ENCODE results near the gene PKNOX2.
A peak's percentile ranks its signal among the peaks of the same experiment; 100 is the strongest.

Gene PKNOX2

GRCh38 chr11:125157953-125158680 is 6.4 kb upstream of the PKNOX2 start:
- TF ChIP-seq CTCF (IDR thresholded peaks at IDR 0.05; ENCODE audit: low read depth, low read length), result no peak
- no peak for DNase-seq (ENCODE audit: low read depth in 2 of 2)
- no peak overlapping the region for H3K4me3 ChIP-seq (replicated peaks in 1 of 2; ENCODE audit: low read depth in 2 of 2, low read length in 2 of 2)

GRCh38 chr11:125162743-125163142 is 1.8 kb upstream of the PKNOX2 start:
- no peak overlapping the region for H3K4me3 ChIP-seq (replicated peaks in 1 of 2; ENCODE audit: low read depth in 2 of 2, low read length in 2 of 2)
- no peak for DNase-seq (ENCODE audit: low read depth in 2 of 2)
- TF ChIP-seq CTCF (IDR thresholded peaks at IDR 0.05; ENCODE audit: low read depth, low read length), result no peak

- H3K4me3 ChIP-seq (replicated peaks in 1 of 2; ENCODE audit: low read depth in 2 of 2, low read length in 2 of 2), result no peak overlapping the region
- no peak for DNase-seq (ENCODE audit: low read depth in 2 of 2)
- TF ChIP-seq CTCF (IDR thresholded peaks at IDR 0.05; ENCODE audit: low read depth, low read length), result no peak
Measured at GRCh38 chr11:125163431-125164063, 1.0 kb upstream of the PKNOX2 start.

- H3K4me3 ChIP-seq (replicated peaks in 1 of 2; ENCODE audit: low read depth in 2 of 2, low read length in 2 of 2), result peak overlapping the region; percentile 7 to 22
- no peak for TF ChIP-seq CTCF (IDR thresholded peaks at IDR 0.05; ENCODE audit: low read depth, low read length)
- DNase-seq (ENCODE audit: low read depth in 2 of 2), result no peak
Measured at GRCh38 chr11:125164091-125164421, 495 bp upstream of the PKNOX2 start.

- peak overlapping the region; percentile 63 to 65 for H3K4me3 ChIP-seq (replicated peaks in 1 of 2; ENCODE audit: low read depth in 2 of 2, low read length in 2 of 2)
- peak in 1 of 2 donors; percentile 51 for DNase-seq (ENCODE audit: low read depth in 2 of 2)
- no peak for TF ChIP-seq CTCF (IDR thresholded peaks at IDR 0.05; ENCODE audit: low read depth, low read length)
Measured at GRCh38 chr11:125165111-125165842, 726 bp downstream of the PKNOX2 start.

GRCh38 chr11:125165843-125166763 is 1.6 kb downstream of the PKNOX2 start:
- peak overlapping the region; percentile 63 to 65 for H3K4me3 ChIP-seq (replicated peaks in 1 of 2; ENCODE audit: low read depth in 2 of 2, low read length in 2 of 2)
- DNase-seq (ENCODE audit: low read depth in 2 of 2), result peak; percentile 44 to 52
- no peak for TF ChIP-seq CTCF (IDR thresholded peaks at IDR 0.05; ENCODE audit: low read depth, low read length)

All from cardiac fibroblast (primary cell).